Sigmoid colon (tissue), 7 donors: ENCODE data around the gene SPATS2L. TPM values are rescaled to one million over a fixed set of nuclear protein-coding genes. Genes with fewer than 3 reads are reported as not detected.
"Not testable (repeated sequence)": the region's sequence is repeated elsewhere in the genome, so short reads cannot be mapped to it uniquely, and the experiment has no call there.

Experiments
- DNase-seq: peaks from one replicate; pipeline ENCODE4 v3.0.0-alpha.2; 2019
- H3K27ac ChIP-seq, 4 donors: fragments of 200-600 bp; sonication (generic); one replicate each; pipeline ENCODE4 v1.5.1; 2016 to 2019; ENCODE audit warnings: mild to moderate bottlenecking in 1 of 4
- H3K27me3 ChIP-seq, 3 donors: fragments of 200-600 bp; sonication (generic); one replicate each; pipeline ENCODE4 v1.5.1; 2019; ENCODE audit warnings: mild to moderate bottlenecking in 1 of 3
- H3K36me3 ChIP-seq, 4 donors: fragments of 200-600 bp; sonication (generic); one replicate each; pipeline ENCODE4 v1.5.1; 2016 to 2019
- H3K4me1 ChIP-seq, 4 donors: fragments of 200-600 bp; sonication (generic); one replicate each; pipeline ENCODE4 v1.5.1; 2017 to 2019
- H3K4me3 ChIP-seq, 4 donors: fragments of 200-600 bp; sonication (generic); one replicate each; pipeline ENCODE4 v1.5.1; 2017 to 2019; ENCODE audit warnings: mild to moderate bottlenecking in 2 of 4, moderate library complexity in 1 of 4
- H3K9me3 ChIP-seq, 4 donors: fragments of 200-600 bp in 3 of 4; sonication (generic) in 3 of 4; one replicate each; pipeline versions ENCODE4 v1.5.1 to v1.6.1; 2013 to 2019
- EP300 ChIP-seq, 4 donors: sonication (generic); formaldehyde crosslinking; IDR thresholded peaks; one replicate each; pipeline ENCODE4 v1.6.1; 2017; ENCODE audit warnings: antibody characterized with exemption in 4 of 4
- POLR2A ChIP-seq, 2 donors: fragments of 450-650 bp; IDR thresholded peaks; one replicate each; pipeline ENCODE4 v1.6.1; 2016; ENCODE audit warnings: antibody characterized with exemption in 2 of 2, mild to moderate bottlenecking in 2 of 2, moderate library complexity in 2 of 2
- POLR2AphosphoS5 ChIP-seq, 4 donors: sonication (generic); formaldehyde crosslinking; IDR thresholded peaks; one replicate each; pipeline ENCODE4 v1.6.1; 2017; ENCODE audit warnings: antibody characterized with exemption in 4 of 4
- WGBS, 2 donors: extraction: QIAGEN DNeasy Blood & Tissue Kit; methylation state at CpG; one replicate each; pipeline ENCODE4 v1.1.7; 2013; 5-methylcytosine and 5-hydroxymethylcytosine counted together
- intact Hi-C: fragments of 100-400 bp; cut with DNase I; formaldehyde crosslinking; loops from one replicate; pipeline ENCODE4 v1.15.1; 2023
- polyA plus RNA-seq, 3 donors: library from polyadenylated mRNA; stranded (reverse); fragments of 200-250 nt; gene quantifications; one replicate each; pipeline ENCODE4 v1.2.3, GENCODE V29; 2013
- total RNA-seq, 4 donors: library from RNA; depleted of rRNA; stranded (reverse); fragments of >200 nt; gene quantifications; one replicate each; pipeline ENCODE4 v1.1.0, GENCODE V29; 2016
- TF ChIP-seq, protein P1 (sequence below), 4 experiments: fragments of 450-650 bp in 3 of 4; fragments of 200-600 bp in 1 of 4; IDR thresholded peaks; one replicate each; pipeline ENCODE4 v1.5.1; 2016 to 2019; ENCODE audit warnings: antibody characterized with exemption in 4 of 4, mild to moderate bottlenecking in 3 of 4, moderate library complexity in 2 of 4
- donor health status: healthy with polysubstance abuse.
- donor health status: Bipolar disorder and iron deficiency.
- donor health status: healthy.

Gene SPATS2L
- total and polyA plus RNA-seq, 7 donors, result 63.5 to 305 (median 104) TPM

- TF ChIP-seq POLR2A (IDR thresholded peaks at IDR 0.05) (no peak), EP300 (IDR thresholded peaks at IDR 0.05) (no peak), POLR2AphosphoS5 (IDR thresholded peaks at IDR 0.05) (no peak)
- TF ChIP-seq, protein P1, sequence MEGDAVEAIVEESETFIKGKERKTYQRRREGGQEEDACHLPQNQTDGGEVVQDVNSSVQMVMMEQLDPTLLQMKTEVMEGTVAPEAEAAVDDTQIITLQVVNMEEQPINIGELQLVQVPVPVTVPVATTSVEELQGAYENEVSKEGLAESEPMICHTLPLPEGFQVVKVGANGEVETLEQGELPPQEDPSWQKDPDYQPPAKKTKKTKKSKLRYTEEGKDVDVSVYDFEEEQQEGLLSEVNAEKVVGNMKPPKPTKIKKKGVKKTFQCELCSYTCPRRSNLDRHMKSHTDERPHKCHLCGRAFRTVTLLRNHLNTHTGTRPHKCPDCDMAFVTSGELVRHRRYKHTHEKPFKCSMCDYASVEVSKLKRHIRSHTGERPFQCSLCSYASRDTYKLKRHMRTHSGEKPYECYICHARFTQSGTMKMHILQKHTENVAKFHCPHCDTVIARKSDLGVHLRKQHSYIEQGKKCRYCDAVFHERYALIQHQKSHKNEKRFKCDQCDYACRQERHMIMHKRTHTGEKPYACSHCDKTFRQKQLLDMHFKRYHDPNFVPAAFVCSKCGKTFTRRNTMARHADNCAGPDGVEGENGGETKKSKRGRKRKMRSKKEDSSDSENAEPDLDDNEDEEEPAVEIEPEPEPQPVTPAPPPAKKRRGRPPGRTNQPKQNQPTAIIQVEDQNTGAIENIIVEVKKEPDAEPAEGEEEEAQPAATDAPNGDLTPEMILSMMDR (IDR thresholded peaks at IDR 0.05), result no peak
- DNase-seq, result no peak
- intact Hi-C loops, result no loop called here
- H3K27ac ChIP-seq, result no peak overlapping the region
- WGBS, 2 donors, result 84 to 90% methylated on average over 2 of the region's 2 CpGs
- H3K27me3 ChIP-seq, result no peaks in the 10 kb centered on the region
- H3K36me3 ChIP-seq, result no peaks in the 10 kb centered on the region
- no peak overlapping the region for H3K4me3 ChIP-seq
- peaks cover 0 to 57% (median 41%) of the 10 kb centered on the region in 4 donors for H3K4me1 ChIP-seq
- no peaks in the 10 kb centered on the region for H3K9me3 ChIP-seq
These were observed 35.7 kb downstream of the SPATS2L start for GRCh38 chr2:200342235-200342634.

GRCh38 chr2:200342654-200343053 is 36.2 kb downstream of the SPATS2L start:
- Histone ChIP-seq H3K4me1 (peaks cover 0 to 57% (median 41%) of the 10 kb centered on the region in 4 donors), H3K36me3 (no peaks in the 10 kb centered on the region), H3K9me3 (no peaks in the 10 kb centered on the region), H3K27me3 (no peaks in the 10 kb centered on the region), H3K4me3 (no peak overlapping the region), H3K27ac (no peak overlapping the region)
- WGBS, 2 donors, result 95% methylated on average over 1 of the region's 1 CpG
- no peak for DNase-seq
- intact Hi-C loops, result no loop called here
- TF ChIP-seq POLR2A (IDR thresholded peaks at IDR 0.05) (no peak), POLR2AphosphoS5 (IDR thresholded peaks at IDR 0.05) (no peak)

DNA sequence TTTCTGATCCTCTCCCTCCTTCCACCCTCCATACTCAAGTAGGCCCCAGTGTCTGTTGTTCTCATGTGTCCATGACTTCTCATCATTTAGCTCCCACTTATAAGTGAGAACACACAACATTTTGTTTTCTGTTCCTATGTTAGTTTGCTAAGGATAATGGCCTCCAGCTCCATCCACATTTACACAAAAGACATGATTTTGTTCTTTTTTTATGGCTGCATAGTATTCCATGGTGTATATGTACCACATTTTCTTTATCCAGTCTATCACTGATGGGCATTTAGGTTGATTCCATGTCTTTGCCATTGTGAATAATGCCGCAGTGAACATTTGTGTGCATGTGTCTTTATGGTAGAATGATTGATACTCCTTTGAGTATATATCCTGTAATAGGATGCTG is 37.7 kb downstream of the SPATS2L start:
- WGBS, 2 donors, result 96 to 99% methylated on average over 1 of the region's 1 CpG
- H3K4me1 ChIP-seq, result peaks cover 0 to 57% (median 45%) of the 10 kb centered on the region in 4 donors
- H3K27me3 ChIP-seq, H3K4me3 ChIP-seq, H3K36me3 ChIP-seq, H3K9me3 ChIP-seq, intact Hi-C loops, H3K27ac ChIP-seq, DNase-seq: not testable (repeated sequence)

- 42 to 77% methylated on average over 1 of the region's 1 CpG for WGBS, 2 donors
- Histone ChIP-seq H3K27me3 (no peaks in the 10 kb centered on the region), H3K4me1 (peaks cover 0 to 50% (median 33%) of the 10 kb centered on the region in 4 donors), H3K9me3 (no peaks in the 10 kb centered on the region), H3K36me3 (no peaks in the 10 kb centered on the region), H3K4me3 (no peak overlapping the region), H3K27ac (peak overlapping the region in 2 of 4 donors; percentile 31 to 38)
- DNase-seq, result no peak
- intact Hi-C loops, result loop anchor here (5.0 kb wide), 1 partner anchor 39 kb away; the partner anchor contains the start of gene SPATS2L
- TF ChIP-seq, protein P1 (IDR thresholded peaks at IDR 0.05), result no peak
- TF ChIP-seq EP300 (IDR thresholded peaks at IDR 0.05) (no peak), POLR2AphosphoS5 (IDR thresholded peaks at IDR 0.05) (no peak), POLR2A (IDR thresholded peaks at IDR 0.05) (no peak)
These were observed 39.5 kb downstream of the SPATS2L start for GRCh38 chr2:200345975-200346374.

DNA sequence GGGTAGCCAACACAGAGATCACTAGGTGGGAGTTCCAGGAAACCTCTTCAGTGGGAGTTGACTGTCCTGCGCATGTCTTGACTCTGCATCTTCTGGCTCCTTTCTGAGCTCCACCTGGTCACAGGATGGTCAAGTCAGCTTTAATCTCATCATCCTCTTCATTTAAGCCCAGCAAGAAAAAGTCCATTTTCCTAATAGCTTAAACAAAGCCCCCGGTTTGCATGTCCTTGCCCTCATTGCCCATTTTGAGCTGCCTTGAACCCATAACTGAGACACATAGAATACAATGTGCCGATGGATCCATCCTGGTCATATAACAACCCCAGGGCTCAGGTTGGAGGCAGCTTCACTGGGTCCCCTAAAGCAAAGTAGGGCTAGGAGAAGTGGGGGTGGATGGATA is 40.8 kb downstream of the SPATS2L start:
- H3K27me3 ChIP-seq, result no peaks in the 10 kb centered on the region
- peak overlapping the region in 1 of 4 donors; percentile 45 for H3K27ac ChIP-seq
- no peak for TF ChIP-seq POLR2AphosphoS5 (IDR thresholded peaks at IDR 0.05)
- TF ChIP-seq, protein P1 (IDR thresholded peaks at IDR 0.05), result no peak
- TF ChIP-seq POLR2A (IDR thresholded peaks at IDR 0.05), result no peak
- H3K36me3 ChIP-seq, result no peaks in the 10 kb centered on the region
- WGBS, 2 donors, result 98 to 99% methylated on average over 3 of the region's 3 CpGs
- H3K4me3 ChIP-seq, result no peak overlapping the region
- peaks cover 0 to 58% (median 43%) of the 10 kb centered on the region in 4 donors for H3K4me1 ChIP-seq
- intact Hi-C loops, result loop anchor here (5.0 kb wide), 1 partner anchor 40 kb away; the partner anchor contains the start of gene SPATS2L
- no peak for DNase-seq
- H3K9me3 ChIP-seq, result no peaks in the 10 kb centered on the region
